Spleen (tissue), 7 donors: Measurements from ENCODE around the gene CACNA1C.

ENCODE experiments used
- POLR2A ChIP-seq, 3 donors: fragments of 450-650 bp; IDR thresholded peaks; one replicate each; pipeline ENCODE4 v1.5.1; 2017; ENCODE audit warnings: antibody characterized with exemption in 3 of 3, mild to moderate bottlenecking in 1 of 3
- POLR2AphosphoS5 ChIP-seq, 3 donors: sonication (generic); formaldehyde crosslinking; IDR thresholded peaks; one replicate each; pipeline ENCODE4 v1.5.1; 2017; ENCODE audit warnings: antibody characterized with exemption in 3 of 3
- TF ChIP-seq, protein P1 (sequence below), 11 experiments: fragments of 200-600 bp in 7 of 11; fragments of 450-650 bp in 4 of 11; sonication (generic) in 4 of 11; IDR thresholded peaks in 8 of 11; conservative IDR thresholded peaks in 3 of 11; 1 replicate in 7 of 11; 2 replicates in 4 of 11; pipeline versions ENCODE4 v1.4.0 to v1.8.0; 2016 to 2021; ENCODE audit warnings: antibody characterized with exemption in 11 of 11, inconsistent platforms in 4 of 11, mild to moderate bottlenecking in 1 of 11
- donor health status: DM: no; HTN: no; CAD: no; lungs with moderate emphysema.
- donor health status: DM: no; HTN: no; CAD: no.
- donor health status: DM: no; HTN: no; CAD: no.

DNA sequence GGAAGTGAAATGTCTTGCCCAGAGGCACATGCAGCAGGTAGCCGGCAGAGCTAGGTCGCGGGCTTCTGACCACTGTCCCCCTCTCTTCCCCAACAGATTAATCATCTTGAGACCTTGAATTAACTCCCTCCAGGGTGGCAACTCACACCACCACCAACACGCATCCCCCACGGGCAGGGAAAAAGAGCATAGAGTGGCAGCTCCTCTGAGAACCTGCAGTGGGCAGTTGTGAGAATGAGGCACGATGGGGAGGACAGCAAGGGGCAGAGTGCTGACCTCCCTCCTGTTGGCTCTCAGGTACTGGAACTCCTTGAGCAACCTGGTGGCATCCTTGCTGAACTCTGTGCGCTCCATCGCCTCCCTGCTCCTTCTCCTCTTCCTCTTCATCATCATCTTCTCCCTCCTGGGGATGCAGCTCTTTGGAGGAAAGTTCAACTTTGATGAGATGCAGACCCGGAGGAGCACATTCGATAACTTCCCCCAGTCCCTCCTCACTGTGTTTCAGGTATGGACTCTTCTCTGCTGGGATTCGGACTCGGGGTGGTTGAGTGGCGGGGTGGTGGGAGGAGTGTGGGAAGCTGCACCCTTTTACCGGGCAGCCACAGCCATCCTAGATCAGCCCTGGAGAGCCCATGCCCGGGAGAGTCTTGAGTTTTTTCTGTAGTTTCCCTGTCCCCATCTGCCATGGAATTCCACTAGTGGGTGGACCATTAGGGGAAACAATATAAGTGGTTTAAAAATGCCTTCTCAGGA, 528.7 kb downstream of the CACNA1C start:
- TF ChIP-seq, protein P1, sequence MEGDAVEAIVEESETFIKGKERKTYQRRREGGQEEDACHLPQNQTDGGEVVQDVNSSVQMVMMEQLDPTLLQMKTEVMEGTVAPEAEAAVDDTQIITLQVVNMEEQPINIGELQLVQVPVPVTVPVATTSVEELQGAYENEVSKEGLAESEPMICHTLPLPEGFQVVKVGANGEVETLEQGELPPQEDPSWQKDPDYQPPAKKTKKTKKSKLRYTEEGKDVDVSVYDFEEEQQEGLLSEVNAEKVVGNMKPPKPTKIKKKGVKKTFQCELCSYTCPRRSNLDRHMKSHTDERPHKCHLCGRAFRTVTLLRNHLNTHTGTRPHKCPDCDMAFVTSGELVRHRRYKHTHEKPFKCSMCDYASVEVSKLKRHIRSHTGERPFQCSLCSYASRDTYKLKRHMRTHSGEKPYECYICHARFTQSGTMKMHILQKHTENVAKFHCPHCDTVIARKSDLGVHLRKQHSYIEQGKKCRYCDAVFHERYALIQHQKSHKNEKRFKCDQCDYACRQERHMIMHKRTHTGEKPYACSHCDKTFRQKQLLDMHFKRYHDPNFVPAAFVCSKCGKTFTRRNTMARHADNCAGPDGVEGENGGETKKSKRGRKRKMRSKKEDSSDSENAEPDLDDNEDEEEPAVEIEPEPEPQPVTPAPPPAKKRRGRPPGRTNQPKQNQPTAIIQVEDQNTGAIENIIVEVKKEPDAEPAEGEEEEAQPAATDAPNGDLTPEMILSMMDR (IDR thresholded peaks at IDR 0.05 in 8 of 11, conservative IDR thresholded peaks at IDR 0.05 in 3 of 11), result no peak
- TF ChIP-seq POLR2AphosphoS5 (IDR thresholded peaks at IDR 0.05) (no peak), POLR2A (IDR thresholded peaks at IDR 0.05) (no peak)
